ENCODE measurements around the gene LCE5A.

Gene LCE5A

DNA sequence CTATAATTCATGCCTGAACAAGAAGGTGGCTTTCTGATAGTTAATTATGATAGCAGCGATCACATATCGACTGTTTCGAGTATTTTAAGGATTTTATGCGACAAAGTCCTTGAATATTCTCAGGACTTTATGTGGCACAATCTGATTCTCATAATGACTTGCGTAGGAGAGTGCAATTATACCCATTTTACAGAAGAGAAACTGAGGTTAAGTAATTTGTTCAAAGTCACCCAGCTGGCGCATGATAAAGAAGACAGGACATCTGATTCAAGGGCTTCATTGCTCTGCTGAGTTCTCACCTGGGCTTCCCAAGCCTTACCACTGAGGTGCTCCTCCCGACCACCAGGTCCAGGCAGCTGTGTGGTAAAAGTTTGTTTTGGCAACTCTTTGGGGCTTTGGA lies 5.5 kb downstream of the LCE5A start:
- no peak for ATAC-seq
- TF ChIP-seq ZNF565 (CRISPR knock-in tag; conservative IDR thresholded peaks at IDR 0.05; ENCODE audit: low read depth) (no peak), POU6F1 (CRISPR knock-in tag; IDR thresholded peaks at IDR 0.05; ENCODE audit: borderline replicate concordance, low read depth) (no peak), ZFP30 (CRISPR knock-in tag; IDR thresholded peaks at IDR 0.05) (no peak), TOX (CRISPR knock-in tag; IDR thresholded peaks at IDR 0.05; ENCODE audit: borderline replicate concordance) (no peak), TSHZ2 (CRISPR knock-in tag; IDR thresholded peaks at IDR 0.05) (no peak), PPARA (CRISPR knock-in tag; IDR thresholded peaks at IDR 0.05; ENCODE audit: borderline replicate concordance) (no peak), TCF4 (CRISPR knock-in tag; IDR thresholded peaks at IDR 0.05; ENCODE audit: borderline replicate concordance) (no peak), CSDC2 (CRISPR knock-in tag; IDR thresholded peaks at IDR 0.05) (no peak), ZNF8 (CRISPR knock-in tag; IDR thresholded peaks at IDR 0.05) (no peak), ZNF70 (CRISPR knock-in tag; IDR thresholded peaks at IDR 0.05) (no peak), BACH2 (CRISPR knock-in tag; IDR thresholded peaks at IDR 0.05; ENCODE audit: borderline replicate concordance) (no peak), PATZ1 (CRISPR knock-in tag; IDR thresholded peaks at IDR 0.05; ENCODE audit: borderline replicate concordance) (no peak), SNAI2 (CRISPR knock-in tag; IDR thresholded peaks at IDR 0.05) (no peak), ESRRG (CRISPR knock-in tag; IDR thresholded peaks at IDR 0.05) (no peak), ARNTL (CRISPR knock-in tag; IDR thresholded peaks at IDR 0.05; ENCODE audit: borderline replicate concordance, low read depth) (no peak), ZFP3 (CRISPR knock-in tag; IDR thresholded peaks at IDR 0.05) (no peak), ISL1 (CRISPR knock-in tag; IDR thresholded peaks at IDR 0.05) (no peak)
- TF ChIP-seq, protein P1, sequence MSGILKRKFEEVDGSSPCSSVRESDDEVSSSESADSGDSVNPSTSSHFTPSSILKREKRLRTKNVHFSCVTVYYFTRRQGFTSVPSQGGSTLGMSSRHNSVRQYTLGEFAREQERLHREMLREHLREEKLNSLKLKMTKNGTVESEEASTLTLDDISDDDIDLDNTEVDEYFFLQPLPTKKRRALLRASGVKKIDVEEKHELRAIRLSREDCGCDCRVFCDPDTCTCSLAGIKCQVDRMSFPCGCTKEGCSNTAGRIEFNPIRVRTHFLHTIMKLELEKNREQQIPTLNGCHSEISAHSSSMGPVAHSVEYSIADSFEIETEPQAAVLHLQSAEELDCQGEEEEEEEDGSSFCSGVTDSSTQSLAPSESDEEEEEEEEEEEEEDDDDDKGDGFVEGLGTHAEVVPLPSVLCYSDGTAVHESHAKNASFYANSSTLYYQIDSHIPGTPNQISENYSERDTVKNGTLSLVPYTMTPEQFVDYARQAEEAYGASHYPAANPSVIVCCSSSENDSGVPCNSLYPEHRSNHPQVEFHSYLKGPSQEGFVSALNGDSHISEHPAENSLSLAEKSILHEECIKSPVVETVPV (CRISPR knock-in tag; IDR thresholded peaks at IDR 0.05) = no peak

- TF ChIP-seq BACH2 (CRISPR knock-in tag; IDR thresholded peaks at IDR 0.05; ENCODE audit: borderline replicate concordance) = no peak
- TF ChIP-seq ARNTL (CRISPR knock-in tag; IDR thresholded peaks at IDR 0.05; ENCODE audit: borderline replicate concordance, low read depth) = no peak
- no peak for TF ChIP-seq ESRRG (CRISPR knock-in tag; IDR thresholded peaks at IDR 0.05)
- no peak for TF ChIP-seq GLIS3 (CRISPR knock-in tag; IDR thresholded peaks at IDR 0.05)
- TF ChIP-seq ZFP3 (CRISPR knock-in tag; IDR thresholded peaks at IDR 0.05) = no peak
- no peak for TF ChIP-seq TSHZ2 (CRISPR knock-in tag; IDR thresholded peaks at IDR 0.05)
- TF ChIP-seq, protein P2, sequence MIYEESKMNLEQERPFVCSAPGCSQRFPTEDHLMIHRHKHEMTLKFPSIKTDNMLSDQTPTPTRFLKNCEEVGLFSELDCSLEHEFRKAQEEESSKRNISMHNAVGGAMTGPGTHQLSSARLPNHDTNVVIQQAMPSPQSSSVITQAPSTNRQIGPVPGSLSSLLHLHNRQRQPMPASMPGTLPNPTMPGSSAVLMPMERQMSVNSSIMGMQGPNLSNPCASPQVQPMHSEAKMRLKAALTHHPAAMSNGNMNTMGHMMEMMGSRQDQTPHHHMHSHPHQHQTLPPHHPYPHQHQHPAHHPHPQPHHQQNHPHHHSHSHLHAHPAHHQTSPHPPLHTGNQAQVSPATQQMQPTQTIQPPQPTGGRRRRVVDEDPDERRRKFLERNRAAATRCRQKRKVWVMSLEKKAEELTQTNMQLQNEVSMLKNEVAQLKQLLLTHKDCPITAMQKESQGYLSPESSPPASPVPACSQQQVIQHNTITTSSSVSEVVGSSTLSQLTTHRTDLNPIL (CRISPR knock-in tag; IDR thresholded peaks at IDR 0.05; ENCODE audit: low read depth) = no peak
- no peak for TF ChIP-seq POU6F1 (CRISPR knock-in tag; IDR thresholded peaks at IDR 0.05; ENCODE audit: borderline replicate concordance, low read depth)
- no peak; the same call in 2 of the 3 replicates for ATAC-seq
These were observed 6.7 kb downstream of the LCE5A start for GRCh38 chr1:152517237-152517811.

Measured in SK-N-SH treated with all-trans-retinoic acid at 6 μM for 48 hours (cell line).